VCaP (cell line): Measurements from ENCODE around the gene DSTN.

Experiments
- H3K27ac ChIP-seq: fragments of 450-650 bp; 2 replicates; pipeline ENCODE4 v1.5.1; 2017
- CTCF ChIP-seq: fragments of 450-650 bp; conservative IDR thresholded peaks from 2 replicates; pipeline ENCODE4 v1.5.1; 2017; ENCODE audit warnings: mild to moderate bottlenecking, moderate library complexity

Gene DSTN

GRCh38 chr20:17626217-17627007 is 56.5 kb downstream of the DSTN start:
- H3K27ac ChIP-seq, result no peak overlapping the region
- no peak for TF ChIP-seq CTCF

GRCh38 chr20:17627101-17627955 is 57.5 kb downstream of the DSTN start:
- H3K27ac ChIP-seq, result no peak overlapping the region
- no peak for TF ChIP-seq CTCF

GRCh38 chr20:17628101-17628841 is 58.4 kb downstream of the DSTN start:
- no peak overlapping the region for H3K27ac ChIP-seq
- TF ChIP-seq CTCF, result no peak

GRCh38 chr20:17629025-17629424 is 59.1 kb downstream of the DSTN start:
- TF ChIP-seq CTCF, result no peak
- no peak overlapping the region for H3K27ac ChIP-seq

GRCh38 chr20:17629678-17630089 is 59.8 kb downstream of the DSTN start:
- H3K27ac ChIP-seq, result no peak overlapping the region
- no peak for TF ChIP-seq CTCF

GRCh38 chr20:17630151-17630805 is 60.4 kb downstream of the DSTN start:
- H3K27ac ChIP-seq, result no peak overlapping the region
- TF ChIP-seq CTCF, result no peak
